Neutrophil (primary cell): Measurements from ENCODE around the gene PRDM1.

Experiments
- H3K27ac ChIP-seq: fragments of 200-600 bp; sonication (generic); 2 replicates; pipeline ENCODE4 v1.5.1; 2016; ENCODE audit warnings: mild to moderate bottlenecking, moderate library complexity
- H3K27me3 ChIP-seq: fragments of 200-600 bp; sonication (generic); 2 replicates; pipeline ENCODE4 v1.6.0; 2016; ENCODE audit warnings: mild to moderate bottlenecking
- H3K36me3 ChIP-seq: fragments of 200-600 bp; sonication (generic); 2 replicates; pipeline ENCODE4 v1.5.1; 2017
- H3K4me1 ChIP-seq, 2 experiments: fragments of 200-600 bp in 1 of 2; sonication (generic) in 1 of 2; 1 replicate in 1 of 2; 2 replicates in 1 of 2; pipeline versions ENCODE4 v1.5.1 to v1.6.1; 2013 to 2016; ENCODE audit warnings: low read depth in 1 of 2, low read length in 1 of 2, mild to moderate bottlenecking in 1 of 2, moderate library complexity in 1 of 2; ENCODE audit not compliant: control insufficient read depth in 1 of 2, insufficient read depth in 1 of 2
- H3K4me3 ChIP-seq, 2 experiments: fragments of 200-600 bp in 1 of 2; sonication (generic) in 1 of 2; 1 replicate in 1 of 2; 2 replicates in 1 of 2; pipeline ENCODE4 v1.5.1; 2013 to 2016; ENCODE audit warnings: low read depth in 1 of 2, low read length in 1 of 2, mild to moderate bottlenecking in 1 of 2, moderate library complexity in 1 of 2
- H3K9me3 ChIP-seq: fragments of 200-600 bp; sonication (generic); 2 replicates; pipeline ENCODE4 v1.5.1; 2016
- CTCF ChIP-seq: fragments of 200-600 bp; sonication (generic); IDR thresholded peaks from 2 replicates; pipeline ENCODE4 v1.5.1; 2016; ENCODE audit warnings: antibody characterized with exemption

PRDM1 gene

GRCh38 chr6:106053484-106054205, 32.5 kb upstream of the PRDM1 start:
- Histone ChIP-seq H3K27me3 (no peaks in the 10 kb centered on the region), H3K27ac (no peak overlapping the region), H3K4me1 (no peaks in the 10 kb centered on the region), H3K9me3 (no peaks in the 10 kb centered on the region), H3K36me3 (no peaks in the 10 kb centered on the region), H3K4me3 (no peak overlapping the region)
- TF ChIP-seq CTCF = no peak

GRCh38 chr6:106055489-106055888, 30.6 kb upstream of the PRDM1 start:
- Histone ChIP-seq H3K4me3 (no peak overlapping the region), H3K27ac (no peak overlapping the region), H3K36me3 (no peaks in the 10 kb centered on the region), H3K9me3 (no peaks in the 10 kb centered on the region), H3K27me3 (no peaks in the 10 kb centered on the region), H3K4me1 (no peaks in the 10 kb centered on the region)
- no peak for TF ChIP-seq CTCF

- no peaks in the 10 kb centered on the region for H3K4me1 ChIP-seq
- H3K36me3 ChIP-seq = no peaks in the 10 kb centered on the region
- H3K9me3 ChIP-seq = no peaks in the 10 kb centered on the region
- H3K4me3 ChIP-seq = no peak overlapping the region
- no peak for TF ChIP-seq CTCF
- no peaks in the 10 kb centered on the region for H3K27me3 ChIP-seq
- no peak overlapping the region for H3K27ac ChIP-seq
Observed at GRCh38 chr6:106056060-106056745, 29.9 kb upstream of the PRDM1 start.

GRCh38 chr6:106056746-106057390, 29.3 kb upstream of the PRDM1 start:
- Histone ChIP-seq H3K4me1 (no peaks in the 10 kb centered on the region), H3K27me3 (no peaks in the 10 kb centered on the region), H3K9me3 (no peaks in the 10 kb centered on the region), H3K27ac (no peak overlapping the region), H3K4me3 (no peak overlapping the region), H3K36me3 (no peaks in the 10 kb centered on the region)
- TF ChIP-seq CTCF = no peak

GRCh38 chr6:106059331-106059730, 26.8 kb upstream of the PRDM1 start:
- H3K4me1 ChIP-seq = no peaks in the 10 kb centered on the region
- no peak for TF ChIP-seq CTCF
- H3K36me3 ChIP-seq = no peaks in the 10 kb centered on the region
- no peaks in the 10 kb centered on the region for H3K27me3 ChIP-seq
- no peak overlapping the region for H3K4me3 ChIP-seq
- no peak overlapping the region for H3K27ac ChIP-seq
- H3K9me3 ChIP-seq = no peaks in the 10 kb centered on the region
